Parathyroid adenoma (tissue), 2 donors: ENCODE data around the gene DOLPP1.

Experiments used
- H2AFZ ChIP-seq: fragments of 300-600 bp; sonication (generic); one replicate; pipeline ENCODE4 v1.7.0; 2017; ENCODE audit warnings: antibody characterized with exemption, mild to moderate bottlenecking
- H3K27ac ChIP-seq: fragments of 300-600 bp; sonication (generic); one replicate; pipeline ENCODE4 v1.7.0; 2017
- H3K27me3 ChIP-seq: fragments of 300-600 bp; sonication (generic); one replicate; pipeline ENCODE4 v1.7.0; 2017; ENCODE audit warnings: low read length; ENCODE audit not compliant: control insufficient read depth, insufficient read depth
- H3K36me3 ChIP-seq: fragments of 300-600 bp; sonication (generic); one replicate; pipeline ENCODE4 v1.7.0; 2017; ENCODE audit warnings: low read length; ENCODE audit not compliant: control insufficient read depth, insufficient read depth
- H3K4me1 ChIP-seq: fragments of 300-600 bp; sonication (generic); one replicate; pipeline ENCODE4 v1.7.0; 2017; ENCODE audit warnings: control low read depth
- H3K4me2 ChIP-seq: fragments of 300-600 bp; sonication (generic); one replicate; pipeline ENCODE4 v1.7.0; 2017; ENCODE audit warnings: low read length
- H3K4me3 ChIP-seq: fragments of 300-600 bp; sonication (generic); one replicate; pipeline ENCODE4 v1.7.0; 2017; ENCODE audit warnings: low read depth, low read length
- H3K79me2 ChIP-seq: fragments of 300-600 bp; sonication (generic); one replicate; pipeline ENCODE4 v1.7.0; 2017; ENCODE audit warnings: control low read depth
- H3K9ac ChIP-seq: fragments of 300-600 bp; sonication (generic); one replicate; pipeline ENCODE4 v1.7.0; 2017; ENCODE audit warnings: mild to moderate bottlenecking
- H3K9me3 ChIP-seq: fragments of 300-600 bp; sonication (generic); one replicate; pipeline ENCODE4 v1.7.0; 2017; ENCODE audit warnings: low read length; ENCODE audit not compliant: control insufficient read depth
- TF ChIP-seq, protein P1 (sequence below): fragments of 300-600 bp; sonication (generic); IDR thresholded peaks from one replicate; pipeline ENCODE4 v1.7.0; 2017; ENCODE audit warnings: antibody characterized with exemption, mild to moderate bottlenecking
- donor health status: primary hyperparathyroidism.

The DOLPP1 gene

DNA sequence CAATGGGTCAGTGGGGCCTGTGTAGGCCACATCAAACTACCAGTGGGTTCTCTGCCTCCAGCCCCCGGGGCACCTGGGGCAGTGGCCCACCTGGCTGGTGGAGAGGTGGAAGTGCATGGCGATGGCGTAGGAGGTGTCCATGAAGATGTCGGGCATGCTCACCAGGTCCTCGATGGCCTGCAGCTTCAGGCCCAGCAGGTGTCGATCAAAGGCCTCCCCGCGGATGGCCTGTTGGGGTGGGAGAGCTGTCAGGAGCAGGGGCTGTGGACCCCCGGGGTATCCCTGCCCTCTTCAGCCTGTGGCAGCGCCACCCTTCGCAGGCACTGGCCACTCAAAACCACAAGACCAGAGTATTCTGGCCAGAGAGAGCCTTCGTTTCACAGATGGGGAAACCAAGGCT lies 15.0 kb downstream of the DOLPP1 start:
- Histone ChIP-seq H3K9me3 (no peaks in the 10 kb centered on the region), H3K4me3 (no peak overlapping the region), H3K27ac (no peak overlapping the region), H3K4me2 (no peak overlapping the region), H3K9ac (no peak overlapping the region), H3K4me1 (no peaks in the 10 kb centered on the region), H3K27me3 (no peaks in the 10 kb centered on the region), H3K36me3 (no peaks in the 10 kb centered on the region), H2AFZ (no peak overlapping the region), H3K79me2 (no peaks in the 10 kb centered on the region)
- TF ChIP-seq, protein P1, sequence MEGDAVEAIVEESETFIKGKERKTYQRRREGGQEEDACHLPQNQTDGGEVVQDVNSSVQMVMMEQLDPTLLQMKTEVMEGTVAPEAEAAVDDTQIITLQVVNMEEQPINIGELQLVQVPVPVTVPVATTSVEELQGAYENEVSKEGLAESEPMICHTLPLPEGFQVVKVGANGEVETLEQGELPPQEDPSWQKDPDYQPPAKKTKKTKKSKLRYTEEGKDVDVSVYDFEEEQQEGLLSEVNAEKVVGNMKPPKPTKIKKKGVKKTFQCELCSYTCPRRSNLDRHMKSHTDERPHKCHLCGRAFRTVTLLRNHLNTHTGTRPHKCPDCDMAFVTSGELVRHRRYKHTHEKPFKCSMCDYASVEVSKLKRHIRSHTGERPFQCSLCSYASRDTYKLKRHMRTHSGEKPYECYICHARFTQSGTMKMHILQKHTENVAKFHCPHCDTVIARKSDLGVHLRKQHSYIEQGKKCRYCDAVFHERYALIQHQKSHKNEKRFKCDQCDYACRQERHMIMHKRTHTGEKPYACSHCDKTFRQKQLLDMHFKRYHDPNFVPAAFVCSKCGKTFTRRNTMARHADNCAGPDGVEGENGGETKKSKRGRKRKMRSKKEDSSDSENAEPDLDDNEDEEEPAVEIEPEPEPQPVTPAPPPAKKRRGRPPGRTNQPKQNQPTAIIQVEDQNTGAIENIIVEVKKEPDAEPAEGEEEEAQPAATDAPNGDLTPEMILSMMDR = no peak

GRCh38 chr9:129097671-129098306 lies 16.9 kb downstream of the DOLPP1 start:
- no peaks in the 10 kb centered on the region for H3K79me2 ChIP-seq
- H2AFZ ChIP-seq = no peak overlapping the region
- no peaks in the 10 kb centered on the region for H3K9me3 ChIP-seq
- H3K27me3 ChIP-seq = no peaks in the 10 kb centered on the region
- no peaks in the 10 kb centered on the region for H3K36me3 ChIP-seq
- TF ChIP-seq, protein P1 = no peak
- no peak overlapping the region for H3K9ac ChIP-seq
- no peak overlapping the region for H3K4me3 ChIP-seq
- H3K27ac ChIP-seq = no peak overlapping the region
- H3K4me1 ChIP-seq = peaks cover 7% of the 10 kb centered on the region
- no peak overlapping the region for H3K4me2 ChIP-seq

GRCh38 chr9:129098328-129098727 lies 17.4 kb downstream of the DOLPP1 start:
- H3K36me3 ChIP-seq = no peaks in the 10 kb centered on the region
- no peaks in the 10 kb centered on the region for H3K9me3 ChIP-seq
- H3K79me2 ChIP-seq = no peaks in the 10 kb centered on the region
- H3K9ac ChIP-seq = no peak overlapping the region
- no peaks in the 10 kb centered on the region for H3K27me3 ChIP-seq
- peaks cover 10% of the 10 kb centered on the region for H3K4me1 ChIP-seq
- H3K4me3 ChIP-seq = no peak overlapping the region
- no peak overlapping the region for H3K4me2 ChIP-seq
- no peak overlapping the region for H3K27ac ChIP-seq
- H2AFZ ChIP-seq = no peak overlapping the region
- TF ChIP-seq, protein P1 = no peak

DNA sequence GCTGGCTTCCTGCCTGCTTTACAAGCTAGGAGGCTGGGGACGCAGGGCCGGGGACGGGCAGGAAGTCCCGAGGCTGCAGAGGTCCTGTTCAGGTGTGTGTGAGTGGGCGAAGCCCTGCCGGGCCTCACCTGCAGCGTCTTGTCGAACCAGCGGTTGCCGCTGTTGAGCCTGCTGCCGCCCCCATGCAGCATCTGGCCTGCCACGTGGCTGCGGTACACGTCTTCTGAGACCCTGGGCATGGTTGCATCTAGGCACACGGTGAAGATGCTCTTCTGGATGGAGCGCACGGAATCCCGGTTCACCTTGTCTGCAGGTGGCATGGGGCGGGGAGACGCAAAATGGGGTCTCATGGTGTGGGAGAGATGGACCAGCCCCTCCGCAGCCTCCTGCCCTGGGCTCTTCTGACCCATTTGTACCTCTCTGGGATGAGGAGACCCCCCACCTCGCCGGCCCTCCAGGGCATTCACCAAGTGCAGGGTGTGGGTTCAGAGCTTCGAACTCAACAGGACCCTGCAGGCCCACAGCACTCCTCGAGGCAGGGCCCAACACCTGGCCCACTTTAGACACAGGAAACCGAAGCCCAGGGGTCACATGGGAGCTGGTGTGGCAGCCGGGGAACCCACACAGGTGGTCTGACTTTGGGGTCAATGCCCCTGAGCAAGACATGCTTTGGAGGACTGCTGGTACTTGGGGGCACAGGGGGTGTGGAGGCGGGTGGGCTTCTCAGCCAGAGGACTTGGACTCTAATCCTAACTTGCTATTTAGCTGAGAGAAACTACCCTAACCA lies 19.7 kb downstream of the DOLPP1 start:
- peaks cover 14% of the 10 kb centered on the region for H3K4me1 ChIP-seq
- H3K27ac ChIP-seq = no peak overlapping the region
- TF ChIP-seq, protein P1 = no peak
- no peaks in the 10 kb centered on the region for H3K27me3 ChIP-seq
- no peak overlapping the region for H2AFZ ChIP-seq
- H3K9me3 ChIP-seq = no peaks in the 10 kb centered on the region
- H3K36me3 ChIP-seq = no peaks in the 10 kb centered on the region
- H3K4me3 ChIP-seq = no peak overlapping the region
- no peaks in the 10 kb centered on the region for H3K79me2 ChIP-seq
- no peak overlapping the region for H3K4me2 ChIP-seq
- no peak overlapping the region for H3K9ac ChIP-seq
